LNCaP clone FGC (cell line): ENCODE data around the gene ARHGEF39.

Source experiments
- DNase-seq: peaks from one replicate; pipeline ENCODE4 v3.0.0-alpha.2; 2011; ENCODE audit warnings: low read depth
- H3K4me3 ChIP-seq: 2 replicates; pipeline ENCODE4 v1.5.1; 2011; ENCODE audit warnings: mild to moderate bottlenecking, low read depth, low read length, control low read depth
- TF ChIP-seq, protein P1 (sequence below): IDR thresholded peaks from 2 replicates; pipeline ENCODE4 v1.5.1; 2012; ENCODE audit warnings: mild to moderate bottlenecking; ENCODE audit not compliant: control insufficient read depth, insufficient read depth; ENCODE audit errors: extremely low read depth

ARHGEF39 gene, protein sequence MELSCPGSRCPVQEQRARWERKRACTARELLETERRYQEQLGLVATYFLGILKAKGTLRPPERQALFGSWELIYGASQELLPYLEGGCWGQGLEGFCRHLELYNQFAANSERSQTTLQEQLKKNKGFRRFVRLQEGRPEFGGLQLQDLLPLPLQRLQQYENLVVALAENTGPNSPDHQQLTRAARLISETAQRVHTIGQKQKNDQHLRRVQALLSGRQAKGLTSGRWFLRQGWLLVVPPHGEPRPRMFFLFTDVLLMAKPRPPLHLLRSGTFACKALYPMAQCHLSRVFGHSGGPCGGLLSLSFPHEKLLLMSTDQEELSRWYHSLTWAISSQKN

DNA sequence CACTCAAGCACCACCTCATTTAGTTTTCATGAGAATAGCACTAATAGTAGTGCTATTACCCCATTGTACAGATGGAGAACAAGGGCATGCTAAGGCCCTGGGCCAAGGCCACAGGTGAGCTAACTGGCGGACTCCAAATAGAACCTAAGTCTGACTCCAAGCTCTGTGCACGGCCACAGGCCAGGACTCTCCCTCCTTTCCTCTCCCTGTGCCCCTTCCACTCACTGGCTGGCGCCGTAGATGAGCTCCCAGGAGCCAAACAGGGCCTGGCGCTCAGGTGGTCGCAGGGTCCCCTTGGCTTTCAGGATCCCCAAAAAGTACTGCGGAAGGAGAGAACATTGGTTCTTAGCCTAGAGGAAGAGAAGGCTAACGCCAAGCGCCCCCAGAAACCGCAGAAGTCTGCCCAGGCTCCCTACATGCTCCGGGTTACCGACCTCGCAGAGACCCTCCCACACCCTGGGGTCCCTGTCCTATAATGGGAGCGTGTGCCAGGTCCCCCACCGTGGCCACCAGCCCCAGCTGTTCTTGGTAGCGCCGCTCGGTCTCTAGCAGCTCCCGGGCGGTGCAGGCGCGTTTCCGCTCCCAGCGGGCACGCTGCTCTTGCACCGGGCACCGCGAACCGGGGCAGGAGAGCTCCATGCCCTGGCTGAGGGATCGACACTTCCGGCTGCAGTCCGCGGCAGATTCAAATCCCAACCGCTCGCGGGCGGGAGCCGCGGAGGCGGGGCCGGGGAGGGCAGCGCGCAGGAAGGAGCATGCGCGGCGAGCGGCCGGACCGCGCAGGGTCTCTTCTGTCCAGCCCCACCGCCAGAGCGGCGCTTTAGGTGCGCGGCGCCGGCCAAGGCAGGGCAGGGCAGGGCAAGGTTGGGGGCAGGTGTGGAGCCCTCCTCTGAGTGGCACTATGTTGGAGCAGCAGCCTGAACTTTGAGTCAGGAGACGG lies at the start of gene ARHGEF39:
TSS of gene ARHGEF39 (minus strand) at position 665 of the 940 bp plus-strand sequence. CDS start at position 639, 26 bp downstream.
- TF ChIP-seq, protein P1, sequence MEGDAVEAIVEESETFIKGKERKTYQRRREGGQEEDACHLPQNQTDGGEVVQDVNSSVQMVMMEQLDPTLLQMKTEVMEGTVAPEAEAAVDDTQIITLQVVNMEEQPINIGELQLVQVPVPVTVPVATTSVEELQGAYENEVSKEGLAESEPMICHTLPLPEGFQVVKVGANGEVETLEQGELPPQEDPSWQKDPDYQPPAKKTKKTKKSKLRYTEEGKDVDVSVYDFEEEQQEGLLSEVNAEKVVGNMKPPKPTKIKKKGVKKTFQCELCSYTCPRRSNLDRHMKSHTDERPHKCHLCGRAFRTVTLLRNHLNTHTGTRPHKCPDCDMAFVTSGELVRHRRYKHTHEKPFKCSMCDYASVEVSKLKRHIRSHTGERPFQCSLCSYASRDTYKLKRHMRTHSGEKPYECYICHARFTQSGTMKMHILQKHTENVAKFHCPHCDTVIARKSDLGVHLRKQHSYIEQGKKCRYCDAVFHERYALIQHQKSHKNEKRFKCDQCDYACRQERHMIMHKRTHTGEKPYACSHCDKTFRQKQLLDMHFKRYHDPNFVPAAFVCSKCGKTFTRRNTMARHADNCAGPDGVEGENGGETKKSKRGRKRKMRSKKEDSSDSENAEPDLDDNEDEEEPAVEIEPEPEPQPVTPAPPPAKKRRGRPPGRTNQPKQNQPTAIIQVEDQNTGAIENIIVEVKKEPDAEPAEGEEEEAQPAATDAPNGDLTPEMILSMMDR = peak; percentile 57
- DNase-seq = peak; percentile 40
- H3K4me3 ChIP-seq = peak within 1 kb of the TSS; percentile 83

DNA sequence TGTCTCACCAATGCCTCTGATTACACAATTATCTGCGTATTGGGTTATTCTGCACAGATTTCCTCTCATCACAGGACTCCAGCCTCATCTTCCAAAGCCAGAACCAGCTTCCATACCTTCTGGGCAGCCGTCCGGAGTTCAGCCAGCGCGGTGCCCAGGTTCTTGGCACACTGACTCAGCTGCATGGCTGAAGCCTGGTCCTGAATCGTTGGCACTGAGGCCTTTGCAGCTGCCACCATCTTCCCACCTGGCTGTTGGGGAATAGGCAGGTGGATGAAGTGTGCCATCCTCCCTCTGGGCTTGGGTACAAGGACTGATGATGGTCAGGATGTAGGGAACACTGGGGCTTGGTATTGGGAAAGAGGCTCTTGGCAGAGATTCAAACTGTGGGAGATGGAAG lies 49.1 kb upstream of the ARHGEF39 start:
- TF ChIP-seq, protein P1 = no peak
- no peak overlapping the region for H3K4me3 ChIP-seq
- no peak for DNase-seq

DNA sequence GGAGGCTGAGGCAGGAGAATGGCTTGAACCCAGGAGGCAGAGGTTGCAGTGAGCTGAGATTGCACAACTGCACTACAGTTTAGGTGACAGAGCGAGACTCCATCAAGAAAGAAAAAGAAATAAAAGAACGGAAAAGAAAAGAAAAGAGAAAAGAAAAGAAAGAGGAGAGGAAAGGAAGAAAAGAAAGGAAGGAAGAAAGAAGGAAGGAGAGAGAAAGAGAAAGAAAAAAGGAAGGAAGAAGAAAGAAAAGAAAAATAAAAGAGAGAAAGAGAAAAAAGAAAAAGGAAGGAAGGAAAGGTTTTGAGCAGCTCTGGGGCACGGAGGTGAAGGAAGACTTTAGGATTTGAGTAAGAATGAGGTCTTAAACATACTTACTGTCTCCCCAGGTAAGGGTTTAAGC lies 48.6 kb upstream of the ARHGEF39 start:
- DNase-seq = no peak
- no peak overlapping the region for H3K4me3 ChIP-seq
- TF ChIP-seq, protein P1 = no peak

DNA sequence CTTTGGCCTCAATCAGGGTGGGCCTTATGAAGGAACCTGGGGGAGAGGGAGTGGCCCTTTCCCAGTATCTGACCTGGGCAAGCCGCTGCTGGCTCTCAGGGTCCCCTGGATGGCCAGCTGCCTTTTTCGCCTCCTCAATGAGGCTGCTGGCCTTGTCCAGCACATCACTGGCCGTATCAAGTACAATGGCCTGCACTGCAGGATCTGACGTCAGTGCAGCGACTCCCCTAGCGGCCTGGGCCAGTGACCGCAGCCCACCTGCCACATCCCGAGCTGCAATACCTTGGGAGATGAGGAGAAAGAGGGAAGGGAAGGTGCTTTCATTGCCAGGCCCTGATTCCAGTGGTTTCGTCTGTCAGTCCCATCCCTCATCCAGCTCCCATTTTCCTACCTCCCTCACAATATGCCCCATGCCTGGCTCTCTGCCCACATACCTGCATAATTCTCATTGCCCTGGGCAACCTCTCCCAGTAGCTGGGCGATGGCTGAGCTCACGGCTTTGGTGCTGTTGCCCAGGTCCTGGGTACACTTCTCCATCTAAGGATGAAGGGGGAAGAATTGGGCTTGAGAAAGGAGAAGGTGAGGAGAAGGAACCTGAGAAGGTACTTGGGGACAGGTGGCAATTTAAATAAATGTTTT lies 47.9 kb upstream of the ARHGEF39 start:
- TF ChIP-seq, protein P1 = no peak
- no peak overlapping the region for H3K4me3 ChIP-seq
- DNase-seq = no peak

DNA sequence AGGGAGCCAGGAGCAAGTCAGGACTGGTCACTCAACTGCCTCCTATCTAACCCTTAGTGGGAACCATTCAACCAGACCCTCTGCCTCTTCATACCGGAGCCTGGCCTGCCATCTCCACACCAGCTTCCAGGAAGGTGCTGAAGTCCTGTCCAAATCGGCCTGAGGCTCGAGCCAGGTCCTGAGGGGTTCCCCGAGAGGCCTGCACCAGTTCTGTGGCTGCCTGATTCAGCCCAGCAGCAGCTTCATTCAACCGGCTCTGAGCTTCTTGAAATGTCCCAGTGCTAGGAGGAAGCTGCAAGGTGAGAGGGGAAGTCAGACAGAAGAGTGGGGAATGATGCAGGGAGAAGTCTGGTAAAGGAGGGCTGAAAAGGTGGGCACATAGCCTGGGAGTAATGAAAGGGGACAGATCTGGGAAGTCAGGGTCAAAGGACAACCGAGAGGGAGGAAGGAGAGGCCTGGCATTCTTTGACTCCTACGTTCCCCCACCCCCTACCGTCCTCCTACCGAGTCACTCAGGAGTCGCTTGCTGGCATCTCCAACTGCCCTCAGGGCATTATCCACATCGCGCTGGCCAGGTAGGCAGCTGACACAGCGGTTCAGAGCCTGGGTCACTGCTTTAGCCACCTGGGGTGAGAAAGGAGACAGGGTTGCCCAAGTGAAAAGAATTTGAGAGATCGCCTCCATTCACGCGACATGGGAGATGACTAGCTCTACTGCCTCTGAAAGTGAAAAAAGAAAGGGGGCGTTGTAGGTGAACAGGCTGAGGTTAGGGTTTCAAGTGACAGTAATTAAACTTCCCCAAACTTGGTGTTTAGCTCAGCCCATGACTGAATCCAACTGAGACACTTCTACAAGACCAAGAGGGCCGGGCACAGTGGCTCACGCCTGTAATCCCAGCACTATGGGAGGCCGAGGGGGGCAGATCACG lies 46.8 kb upstream of the ARHGEF39 start:
- no peak for DNase-seq
- TF ChIP-seq, protein P1 = no peak
- H3K4me3 ChIP-seq = no peak overlapping the region
